Measurements from ENCODE around the gene CRISP3.

The CRISP3 gene

DNA sequence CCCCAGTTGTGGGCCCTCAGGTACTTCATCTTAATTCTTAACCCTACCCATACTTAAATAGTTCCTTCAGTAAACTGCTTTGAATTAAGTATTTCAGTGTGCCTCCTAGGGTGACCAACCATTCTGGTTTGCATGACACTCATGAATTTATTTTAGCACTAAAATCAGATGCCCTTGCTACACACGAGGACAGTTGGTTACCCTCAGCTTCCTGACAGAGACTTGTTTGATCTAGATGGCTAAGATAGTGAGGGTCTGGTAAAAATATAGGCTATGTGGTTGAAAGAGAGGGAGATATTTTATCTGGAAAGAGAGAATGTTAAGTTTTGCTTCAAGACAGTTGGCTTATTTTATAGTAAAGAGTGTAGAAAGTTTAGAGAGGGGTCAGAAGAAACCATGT, 32.3 kb upstream of the CRISP3 start:
- H3K4me2 ChIP-seq (ENCODE audit: low read length), result no peak overlapping the region
- no peaks in the 10 kb centered on the region for H4K20me1 ChIP-seq (ENCODE audit: control insufficient read depth, insufficient read depth, low read depth, low read length)
- no peak overlapping the region for H3K27ac ChIP-seq (ENCODE audit: low read depth, low read length)
- H3K4me1 ChIP-seq (ENCODE audit: control insufficient read depth, low read length), result no peaks in the 10 kb centered on the region
- H3K9me2 ChIP-seq (replicated peaks; ENCODE audit: control insufficient read depth, low read length), result no peaks in the 10 kb centered on the region
- H3K79me2 ChIP-seq (ENCODE audit: control insufficient read depth, low read length), result no peaks in the 10 kb centered on the region
- H3K4me3 ChIP-seq (ENCODE audit: low read length), result no peak overlapping the region
- no peaks in the 10 kb centered on the region for H3F3A ChIP-seq (ENCODE audit: control insufficient read depth, insufficient read depth)
- no peaks in the 10 kb centered on the region for H3K36me3 ChIP-seq (ENCODE audit: control insufficient read depth, low read length)
- TF ChIP-seq CTCF (IDR thresholded peaks at IDR 0.05; ENCODE audit: low read depth, low read length, poor library complexity, severe bottlenecking), result no peak
- TF ChIP-seq EZH2phosphoT487 (IDR thresholded peaks at IDR 0.05; ENCODE audit: borderline replicate concordance, low read length), result no peak
- no peaks in the 10 kb centered on the region for H3K9me3 ChIP-seq (ENCODE audit: control insufficient read depth, insufficient read depth, low read length)
- H3K27me3 ChIP-seq (ENCODE audit: control insufficient read depth, low read length), result no peaks in the 10 kb centered on the region

GRCh38 chr6:49775043-49775442, 30.9 kb upstream of the CRISP3 start:
- H3K4me3 ChIP-seq (ENCODE audit: low read length), result no peak overlapping the region
- TF ChIP-seq EZH2phosphoT487 (IDR thresholded peaks at IDR 0.05; ENCODE audit: borderline replicate concordance, low read length), result no peak
- no peaks in the 10 kb centered on the region for H3K4me1 ChIP-seq (ENCODE audit: control insufficient read depth, low read length)
- H3K27me3 ChIP-seq (ENCODE audit: control insufficient read depth, low read length), result no peaks in the 10 kb centered on the region
- H3K36me3 ChIP-seq (ENCODE audit: control insufficient read depth, low read length), result no peaks in the 10 kb centered on the region
- no peaks in the 10 kb centered on the region for H4K20me1 ChIP-seq (ENCODE audit: control insufficient read depth, insufficient read depth, low read depth, low read length)
- no peaks in the 10 kb centered on the region for H3K9me3 ChIP-seq (ENCODE audit: control insufficient read depth, insufficient read depth, low read length)
- H3K4me2 ChIP-seq (ENCODE audit: low read length), result no peak overlapping the region
- H3K79me2 ChIP-seq (ENCODE audit: control insufficient read depth, low read length), result no peaks in the 10 kb centered on the region
- no peaks in the 10 kb centered on the region for H3K9me2 ChIP-seq (replicated peaks; ENCODE audit: control insufficient read depth, low read length)
- H3K27ac ChIP-seq (ENCODE audit: low read depth, low read length), result no peak overlapping the region
- H3F3A ChIP-seq (ENCODE audit: control insufficient read depth, insufficient read depth), result no peaks in the 10 kb centered on the region

DNA sequence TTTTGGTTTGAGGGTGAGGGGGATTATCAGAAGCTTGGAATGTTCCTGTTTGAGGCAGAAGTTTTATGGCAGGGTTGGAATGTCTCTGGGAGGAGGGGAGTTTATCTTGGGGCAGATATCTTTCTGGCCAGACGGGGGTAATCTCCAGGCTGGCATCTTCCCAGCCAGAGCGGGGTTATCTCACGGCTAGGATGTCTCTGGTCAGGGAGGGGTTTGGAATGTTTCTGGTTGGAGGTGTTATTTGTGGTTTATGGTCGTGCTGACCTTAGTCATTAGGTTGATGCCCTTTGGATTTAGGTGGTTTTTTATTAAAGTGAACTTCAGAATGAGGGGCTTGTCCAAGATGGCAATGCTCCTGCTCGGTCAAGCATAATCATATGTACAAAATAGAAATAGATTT, 28.1 kb upstream of the CRISP3 start:
- Histone ChIP-seq H3K27ac (ENCODE audit: low read depth, low read length) (no peak overlapping the region), H4K20me1 (ENCODE audit: control insufficient read depth, insufficient read depth, low read depth, low read length) (no peaks in the 10 kb centered on the region), H3K79me2 (ENCODE audit: control insufficient read depth, low read length) (no peaks in the 10 kb centered on the region), H3K4me1 (ENCODE audit: control insufficient read depth, low read length) (no peaks in the 10 kb centered on the region), H3K36me3 (ENCODE audit: control insufficient read depth, low read length) (no peaks in the 10 kb centered on the region), H3K4me2 (ENCODE audit: low read length) (no peak overlapping the region), H3K4me3 (ENCODE audit: low read length) (no peak overlapping the region), H3F3A (ENCODE audit: control insufficient read depth, insufficient read depth) (no peaks in the 10 kb centered on the region), H3K27me3 (ENCODE audit: control insufficient read depth, low read length) (no peaks in the 10 kb centered on the region), H3K9me2 (replicated peaks; ENCODE audit: control insufficient read depth, low read length) (no peaks in the 10 kb centered on the region), H3K9me3 (ENCODE audit: control insufficient read depth, insufficient read depth, low read length) (no peaks in the 10 kb centered on the region)
- TF ChIP-seq EZH2phosphoT487 (IDR thresholded peaks at IDR 0.05; ENCODE audit: borderline replicate concordance, low read length) (no peak), CTCF (IDR thresholded peaks at IDR 0.05; ENCODE audit: low read depth, low read length, poor library complexity, severe bottlenecking) (no peak)

DNA sequence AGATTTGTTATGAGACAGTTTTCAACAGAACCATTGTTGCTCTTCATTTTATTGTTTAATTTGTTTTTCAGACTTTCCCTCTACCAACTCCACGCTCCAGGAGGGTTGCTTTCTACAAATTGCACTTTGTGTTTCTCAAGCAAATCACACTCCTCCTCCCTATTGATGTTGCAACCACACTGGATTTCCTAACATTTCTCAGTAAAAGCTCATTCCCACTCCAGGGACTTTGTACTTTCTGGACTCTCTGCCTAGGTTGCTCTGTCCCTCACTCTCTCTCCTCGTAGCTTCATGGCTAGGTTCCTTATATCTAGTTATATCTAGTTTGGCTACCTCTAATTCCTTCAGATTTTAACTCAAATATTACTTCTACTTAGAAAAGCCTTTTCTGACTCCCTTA, 22.6 kb upstream of the CRISP3 start:
- Histone ChIP-seq H3K36me3 (ENCODE audit: control insufficient read depth, low read length) (no peaks in the 10 kb centered on the region), H3K27ac (ENCODE audit: low read depth, low read length) (no peak overlapping the region), H3K4me3 (ENCODE audit: low read length) (no peak overlapping the region), H3K4me2 (ENCODE audit: low read length) (no peak overlapping the region), H3K9me2 (replicated peaks; ENCODE audit: control insufficient read depth, low read length) (no peaks in the 10 kb centered on the region), H3K4me1 (ENCODE audit: control insufficient read depth, low read length) (no peaks in the 10 kb centered on the region), H3K79me2 (ENCODE audit: control insufficient read depth, low read length) (no peaks in the 10 kb centered on the region), H3F3A (ENCODE audit: control insufficient read depth, insufficient read depth) (no peaks in the 10 kb centered on the region), H3K27me3 (ENCODE audit: control insufficient read depth, low read length) (no peaks in the 10 kb centered on the region), H4K20me1 (ENCODE audit: control insufficient read depth, insufficient read depth, low read depth, low read length) (no peaks in the 10 kb centered on the region), H3K9me3 (ENCODE audit: control insufficient read depth, insufficient read depth, low read length) (no peaks in the 10 kb centered on the region)
- no peak for TF ChIP-seq CTCF (IDR thresholded peaks at IDR 0.05; ENCODE audit: low read depth, low read length, poor library complexity, severe bottlenecking)
- TF ChIP-seq EZH2phosphoT487 (IDR thresholded peaks at IDR 0.05; ENCODE audit: borderline replicate concordance, low read length), result no peak
